HG02571 (cell line): ENCODE results near the gene FOXJ2.
"Not testable (repeated sequence)": the region's sequence is repeated elsewhere in the genome, so short reads cannot be mapped to it uniquely, and the experiment has no call there.

Experiments used
- ATAC-seq: cut with Tn5 transposase; IDR thresholded peaks from one replicate; pipeline ENCODE4 v1.9.1; 2021; ENCODE audit warnings: mild to moderate bottlenecking, moderate library complexity; ENCODE audit not compliant: unreplicated experiment

Gene FOXJ2

DNA sequence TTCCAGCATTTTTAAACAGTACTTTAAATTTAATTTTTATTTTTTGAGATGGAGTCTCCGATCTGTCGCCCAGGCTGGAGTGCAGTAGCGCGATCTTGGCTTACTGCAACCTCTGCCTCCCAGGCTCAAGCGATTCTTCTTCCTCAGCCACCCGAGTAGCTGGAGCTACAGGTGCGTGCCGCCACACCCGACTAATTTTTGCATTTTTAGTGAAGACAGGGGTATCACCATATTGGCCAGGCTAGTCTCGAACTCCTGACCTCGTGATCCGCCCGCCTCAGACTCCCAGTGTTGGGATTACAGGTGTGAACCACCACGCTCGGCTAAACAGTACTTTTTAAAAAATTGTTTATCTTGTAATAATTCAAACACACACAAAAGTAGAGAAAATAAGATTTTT, 4.2 kb upstream of the FOXJ2 start:
- ATAC-seq: no peak

DNA sequence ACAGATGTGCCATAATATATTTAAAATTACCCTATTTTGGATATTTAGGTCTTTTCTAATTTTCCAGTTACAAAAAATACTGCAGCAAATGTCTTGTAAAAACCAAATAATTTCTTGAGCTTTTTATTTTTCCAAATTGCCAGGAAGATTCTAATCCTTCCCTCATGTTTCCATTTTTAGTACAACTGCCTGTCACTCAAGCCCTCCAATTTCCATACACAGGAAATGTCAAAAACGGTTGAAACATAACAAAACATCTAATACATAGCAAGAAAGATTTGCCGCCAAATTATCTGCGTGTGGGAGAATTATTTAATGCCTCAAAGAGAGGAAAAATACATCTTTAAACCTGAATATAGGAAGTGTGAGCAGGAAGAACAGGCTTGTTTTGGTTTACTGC, 2.3 kb upstream of the FOXJ2 start:
- no peak for ATAC-seq

DNA sequence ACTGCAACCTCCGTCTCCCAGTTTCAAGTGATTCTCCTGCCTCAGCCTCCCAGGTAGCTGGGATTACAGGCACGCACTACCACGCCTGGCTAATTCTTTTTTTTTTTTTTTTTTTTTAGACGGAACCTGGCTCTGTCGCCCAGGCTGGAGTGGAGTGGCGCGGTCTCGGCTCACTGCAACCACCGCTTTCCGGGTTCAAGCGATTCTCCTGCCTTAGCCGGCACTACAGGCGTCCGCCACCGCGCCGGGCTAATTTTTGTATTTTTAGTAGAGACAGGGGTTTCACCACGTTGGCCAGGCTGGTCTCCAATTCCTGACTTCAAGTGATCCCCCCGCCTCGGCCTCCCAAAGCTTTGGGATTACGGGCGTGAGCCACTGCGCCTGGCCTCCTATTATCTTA, 1.5 kb upstream of the FOXJ2 start:
- not testable (repeated sequence) for ATAC-seq

DNA sequence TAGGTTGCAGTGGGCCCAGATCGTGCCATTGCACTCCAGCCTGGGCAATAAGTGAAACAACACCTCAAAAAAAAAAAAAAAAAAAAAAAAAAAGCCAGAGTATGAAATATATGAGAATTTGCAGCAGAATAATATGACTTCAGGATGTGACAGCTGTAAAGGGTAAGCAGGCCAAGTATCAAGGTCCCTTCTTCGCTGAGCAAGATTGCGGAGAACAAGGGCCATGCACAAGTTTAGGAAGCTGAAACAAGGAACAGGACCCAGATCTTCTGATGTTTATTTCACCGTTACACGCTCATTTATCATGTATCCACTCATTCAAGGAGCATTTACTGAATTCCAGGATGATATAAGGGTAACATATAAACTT, 659 bp upstream of the FOXJ2 start:
- ATAC-seq: no peak

DNA sequence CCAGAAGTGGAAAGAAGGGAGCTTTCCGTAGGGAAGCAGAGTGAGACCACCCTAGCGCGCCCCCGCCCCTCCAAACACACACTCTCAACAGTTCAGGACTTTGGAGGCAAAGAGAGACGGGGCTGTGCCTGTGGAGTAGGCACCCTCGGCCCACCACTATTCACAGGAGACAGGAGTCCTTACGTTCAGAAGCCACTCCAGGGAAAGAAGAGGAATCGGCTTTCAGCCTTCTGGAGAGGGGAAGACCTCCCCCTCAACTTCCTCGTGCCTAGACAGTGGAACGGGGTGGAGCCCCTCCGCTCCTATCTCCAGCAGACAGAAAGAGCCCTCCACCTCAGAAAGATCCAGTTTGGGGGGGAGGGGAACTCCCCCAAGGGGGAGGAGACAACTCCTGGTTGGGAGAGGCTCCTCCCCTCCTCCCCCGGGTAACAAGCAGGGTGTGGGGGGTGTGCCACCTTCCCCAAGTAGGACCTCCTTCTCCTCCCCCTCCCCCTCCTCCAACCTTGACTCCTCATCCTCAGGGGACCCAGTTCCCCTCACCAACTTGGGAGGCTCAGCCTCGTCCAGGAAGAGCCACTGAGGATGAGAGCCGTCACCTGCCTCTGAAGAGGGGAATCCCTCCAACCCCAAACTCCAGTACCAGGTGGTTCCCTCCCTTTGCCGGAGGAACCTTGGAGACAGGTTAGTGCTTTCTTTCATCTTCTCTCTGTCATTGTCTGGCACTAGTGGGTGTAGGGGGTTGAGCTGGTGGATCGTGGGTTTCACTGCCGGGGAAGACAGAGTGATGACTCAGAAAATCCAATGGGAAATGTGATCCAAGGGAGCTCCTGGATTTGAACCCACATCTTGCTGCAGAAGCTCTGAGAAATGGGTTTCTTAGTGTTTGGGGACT, 883 bp downstream of the FOXJ2 start:
- ATAC-seq: no peak

DNA sequence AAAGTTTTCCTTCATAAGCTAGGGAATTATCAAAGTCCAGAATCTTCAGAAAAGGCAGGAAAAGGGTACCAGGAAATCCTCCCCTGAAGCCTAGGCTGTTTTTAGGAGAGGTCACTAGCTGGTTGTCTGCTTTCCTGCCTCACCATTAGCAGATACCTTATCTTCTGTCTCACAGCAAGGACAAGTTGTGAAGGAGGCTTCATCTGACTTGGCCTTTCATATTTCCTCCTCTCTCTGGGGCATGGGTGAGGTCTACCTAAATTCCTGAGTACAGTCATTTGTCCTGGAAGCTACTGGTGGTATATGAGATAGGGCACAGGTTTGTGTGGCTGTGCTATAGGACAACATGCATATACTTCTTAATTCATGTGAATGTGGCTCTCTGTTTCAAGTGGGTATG, 2.3 kb downstream of the FOXJ2 start:
- ATAC-seq: no peak

DNA sequence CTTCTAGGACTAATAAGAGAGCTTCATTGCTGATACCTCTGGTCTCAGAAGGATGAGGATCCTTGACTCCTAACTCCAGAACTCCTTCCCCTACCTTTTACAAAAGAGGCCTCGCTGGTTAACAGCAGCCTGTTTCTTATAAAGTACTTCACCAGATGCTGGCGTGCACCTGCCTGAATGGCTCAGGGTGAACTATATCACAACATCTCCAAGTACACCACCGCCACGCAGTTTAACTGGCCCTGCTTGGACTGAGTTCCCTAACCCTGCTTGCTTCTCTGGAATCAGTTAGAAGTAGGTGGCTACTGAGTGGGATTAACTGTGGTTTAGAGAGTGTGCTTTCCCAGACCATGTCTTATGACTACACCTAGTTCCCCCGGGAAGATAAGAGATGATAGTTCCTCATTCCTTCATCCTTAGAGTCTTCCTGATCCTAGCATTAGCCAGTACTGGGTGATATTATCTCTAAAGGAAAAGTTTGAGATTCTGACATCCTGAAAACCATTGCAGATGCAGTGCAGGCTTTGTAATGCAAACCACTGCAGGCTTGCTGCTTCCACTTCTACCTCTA, 3.0 kb downstream of the FOXJ2 start:
- ATAC-seq: no peak

DNA sequence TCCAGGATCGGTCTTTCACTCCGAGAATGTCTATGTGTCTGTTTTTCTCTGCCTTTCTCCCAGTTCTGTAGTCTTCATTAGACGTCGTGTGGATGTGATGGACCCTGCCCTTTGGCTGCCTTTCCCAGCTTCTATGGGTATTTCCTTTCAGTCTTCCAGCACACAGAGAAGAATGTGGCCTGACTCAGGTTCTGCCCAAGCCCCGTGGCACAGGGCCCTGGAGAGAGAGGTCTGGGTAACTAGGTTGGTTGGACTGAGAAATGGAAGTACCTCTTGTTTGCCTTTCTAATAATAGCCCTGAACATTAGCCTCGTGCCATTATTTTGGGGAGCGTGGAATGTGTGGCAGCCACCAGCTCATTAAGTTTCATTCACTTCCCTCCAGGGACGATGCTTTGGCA, 3.8 kb downstream of the FOXJ2 start:
- no peak for ATAC-seq

DNA sequence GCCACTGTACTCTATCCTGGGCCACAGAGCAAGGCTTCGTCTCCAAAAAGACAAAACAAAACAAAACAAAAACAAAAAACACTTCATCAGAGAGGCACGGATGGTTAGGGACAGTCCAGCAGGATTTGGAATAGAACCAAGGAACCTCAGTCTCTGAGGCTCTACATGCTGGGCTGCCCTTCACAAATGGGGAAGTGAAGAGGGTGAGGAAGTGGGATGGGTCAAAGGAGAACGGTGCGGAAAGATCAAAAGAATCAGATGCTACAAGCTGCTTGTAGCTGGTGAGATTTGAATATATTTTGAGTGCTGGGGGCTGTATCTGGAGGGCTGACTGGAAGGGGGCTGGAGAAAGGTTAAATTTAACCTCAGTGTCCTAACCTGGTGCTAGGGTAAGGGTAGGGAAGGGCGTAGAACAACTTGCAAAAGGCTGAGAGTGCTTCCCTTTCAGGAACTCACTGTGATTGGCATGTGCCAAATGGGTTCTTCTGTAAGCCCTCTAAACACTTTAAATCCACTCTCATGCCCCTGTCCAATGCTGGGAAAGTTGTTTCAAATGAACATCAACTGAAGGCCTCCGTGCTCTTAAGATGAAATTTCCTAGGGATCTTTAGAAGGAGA, 4.6 kb downstream of the FOXJ2 start:
- ATAC-seq: no peak

DNA sequence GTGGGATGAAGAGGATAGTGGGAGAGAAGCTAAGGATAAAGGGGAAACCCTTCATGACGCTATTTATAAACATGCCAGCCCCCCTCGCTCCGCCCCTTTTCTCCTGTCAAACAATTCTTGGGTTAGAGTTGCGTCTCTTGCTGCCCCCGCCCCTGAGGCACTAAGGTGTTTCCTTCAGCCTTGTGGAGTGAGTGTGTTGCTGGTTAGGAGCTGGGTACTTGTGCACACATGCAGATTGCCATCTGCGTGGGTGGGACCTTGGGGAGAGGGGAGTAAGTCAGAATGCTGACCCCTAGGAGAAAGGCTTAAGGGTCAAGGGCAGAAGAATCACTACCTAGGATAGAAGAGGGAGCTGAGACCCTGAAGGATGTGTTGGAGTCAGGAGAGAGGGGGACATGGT, 5.4 kb downstream of the FOXJ2 start:
- no peak for ATAC-seq

DNA sequence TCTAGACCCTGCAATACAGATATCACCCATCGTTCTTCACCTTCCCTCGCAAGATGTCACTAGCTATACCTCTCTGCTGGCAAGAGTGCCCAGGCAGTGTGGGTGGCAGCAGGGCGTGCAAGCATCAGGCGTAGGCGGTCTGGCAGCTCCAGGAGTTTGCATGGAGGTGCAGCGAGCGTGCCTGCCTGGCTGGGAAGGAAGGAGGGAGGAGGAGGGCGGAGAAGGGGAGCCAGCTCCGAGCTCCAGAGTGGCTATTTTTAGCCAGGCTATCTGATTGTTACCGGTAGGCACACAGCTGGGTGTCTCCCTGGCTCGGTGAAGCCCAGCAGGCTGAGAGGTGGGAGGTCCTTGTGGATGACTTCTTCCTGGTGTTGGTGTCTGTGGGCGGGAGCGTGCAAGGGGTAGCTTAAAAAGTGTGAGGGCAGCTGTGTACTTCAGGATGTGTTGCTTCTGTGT, 6.2 kb downstream of the FOXJ2 start:
- no peak for ATAC-seq

DNA sequence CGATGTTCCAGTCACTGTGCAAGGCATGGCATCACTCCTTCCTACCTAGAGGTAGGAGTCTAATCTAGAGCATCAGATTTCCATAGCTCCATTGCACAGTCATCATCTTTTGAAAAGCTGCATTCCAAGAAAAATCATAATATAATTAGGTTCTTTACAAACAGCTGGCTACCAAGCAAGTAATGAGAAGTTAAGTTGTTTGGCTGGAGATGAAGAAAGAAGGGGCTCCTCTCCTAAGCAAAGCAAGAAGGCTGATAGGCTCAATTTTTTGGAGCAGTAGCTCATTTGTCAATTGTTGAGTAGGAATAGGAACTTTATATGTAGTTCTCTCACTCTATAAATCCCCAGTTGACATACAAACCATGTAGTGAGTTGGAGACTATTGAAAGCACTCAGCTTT, 8.3 kb downstream of the FOXJ2 start:
- no peak for ATAC-seq

DNA sequence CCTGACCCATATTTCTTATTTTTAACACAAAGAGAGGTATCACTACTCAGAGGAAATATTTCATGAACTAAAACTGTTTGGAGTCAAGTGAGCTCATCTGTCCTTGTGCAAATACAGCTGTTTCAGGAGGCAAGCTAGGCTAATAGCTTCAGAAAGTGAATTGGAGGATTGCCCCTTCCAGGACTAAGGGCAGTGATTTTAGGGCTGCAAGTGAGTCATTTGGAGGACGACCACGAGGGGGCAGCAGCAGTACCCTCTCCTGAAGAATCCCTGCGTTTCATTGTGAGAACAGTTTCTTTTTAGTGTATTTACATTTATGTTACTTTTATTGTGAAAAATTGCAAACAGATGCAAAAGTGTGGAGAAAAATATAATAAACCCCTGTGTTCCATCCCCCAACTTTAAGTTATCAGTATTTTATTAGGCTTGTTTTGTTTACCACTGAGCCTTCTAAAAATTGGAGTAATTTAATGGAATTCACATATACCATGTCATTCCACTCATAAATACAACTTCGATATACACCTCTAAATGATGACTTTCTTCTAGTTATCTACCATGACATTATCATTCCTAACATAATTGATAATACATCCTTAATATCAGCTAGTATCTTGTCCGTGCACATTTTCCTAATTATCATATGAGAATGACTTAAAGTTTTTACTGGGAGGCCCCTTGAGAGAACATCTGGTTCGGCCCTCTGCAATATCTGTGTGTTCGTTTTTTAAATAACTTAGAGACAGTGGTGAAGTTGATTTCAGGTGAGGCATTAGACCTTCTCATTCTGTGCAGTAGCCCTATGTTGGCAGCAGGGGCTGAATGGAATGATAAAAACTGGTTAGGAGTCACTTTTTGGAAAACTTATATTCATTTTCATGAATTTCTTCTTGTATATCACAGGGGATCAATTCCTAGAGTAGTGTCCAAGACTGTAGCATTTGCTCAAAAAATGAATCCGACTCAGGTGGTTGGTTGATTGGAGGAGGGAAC, 13.7 kb downstream of the FOXJ2 start:
- no peak for ATAC-seq

DNA sequence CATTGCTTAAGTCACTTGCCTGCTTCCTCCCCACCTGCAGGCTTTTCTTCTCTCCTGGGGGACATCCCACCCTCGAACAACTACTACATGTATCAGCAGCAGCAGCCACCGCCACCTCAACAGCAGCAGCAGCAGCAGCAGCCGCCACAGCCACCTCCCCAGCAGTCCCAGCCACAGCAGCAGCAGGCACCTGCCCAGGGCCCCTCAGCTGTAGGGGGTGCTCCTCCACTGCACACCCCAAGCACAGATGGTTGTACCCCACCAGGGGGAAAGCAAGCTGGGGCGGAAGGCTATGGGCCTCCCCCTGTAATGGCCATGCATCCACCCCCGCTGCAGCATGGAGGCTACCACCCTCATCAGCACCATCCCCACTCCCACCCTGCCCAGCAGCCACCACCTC, 15.3 kb downstream of the FOXJ2 start:
- no peak for ATAC-seq

DNA sequence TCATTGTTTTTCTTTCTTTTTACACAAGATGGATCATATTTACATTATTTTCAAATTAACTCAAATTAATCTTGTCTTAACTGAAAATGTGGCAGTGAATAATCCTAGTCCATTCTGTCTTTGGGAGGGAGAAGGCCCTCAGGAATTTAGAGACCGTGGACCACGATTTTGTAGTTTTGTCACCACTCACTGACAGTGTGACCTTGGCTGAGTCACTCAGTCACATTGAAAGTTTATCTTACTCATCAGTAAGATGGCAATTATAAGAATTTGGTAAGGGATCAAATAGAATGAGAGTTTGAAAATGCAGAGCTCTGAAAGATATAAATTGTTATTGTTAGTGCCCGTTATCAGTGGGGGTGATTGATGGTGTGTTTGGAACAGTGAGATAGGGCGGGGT, 16.4 kb downstream of the FOXJ2 start:
- ATAC-seq: no peak

DNA sequence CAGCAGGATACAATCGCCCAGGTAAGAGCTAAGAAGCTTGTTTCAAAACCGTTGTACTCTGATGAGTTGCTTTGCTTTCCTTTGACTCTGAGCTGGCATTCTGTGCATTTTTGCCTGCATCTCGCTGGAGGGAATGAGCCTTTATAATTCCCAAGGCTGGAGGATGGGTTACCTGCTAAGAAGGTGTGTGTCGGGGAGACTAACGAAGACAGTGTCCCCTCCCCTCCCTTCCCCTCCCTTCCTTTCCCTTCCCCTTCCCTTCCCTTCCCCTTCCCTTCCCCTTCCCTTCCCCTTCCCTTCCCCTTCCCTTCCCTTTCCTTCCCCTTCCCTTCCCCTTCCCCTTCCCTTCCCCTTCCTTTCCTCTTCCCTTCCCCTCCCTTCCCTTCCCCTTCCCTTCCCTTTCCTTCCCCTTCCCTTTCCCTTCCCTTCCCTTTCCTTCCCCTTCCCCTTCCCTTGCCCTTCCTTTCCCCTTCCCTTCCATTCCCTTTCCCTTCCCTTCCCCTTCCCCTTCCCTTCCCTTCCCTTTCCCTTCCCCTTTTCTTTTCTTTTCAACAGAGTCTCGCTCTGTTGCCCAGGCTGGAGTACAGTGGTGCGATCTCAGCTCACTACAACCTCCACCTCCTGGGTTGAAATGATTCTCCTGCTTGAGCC, 18.2 kb downstream of the FOXJ2 start:
- no peak for ATAC-seq

DNA sequence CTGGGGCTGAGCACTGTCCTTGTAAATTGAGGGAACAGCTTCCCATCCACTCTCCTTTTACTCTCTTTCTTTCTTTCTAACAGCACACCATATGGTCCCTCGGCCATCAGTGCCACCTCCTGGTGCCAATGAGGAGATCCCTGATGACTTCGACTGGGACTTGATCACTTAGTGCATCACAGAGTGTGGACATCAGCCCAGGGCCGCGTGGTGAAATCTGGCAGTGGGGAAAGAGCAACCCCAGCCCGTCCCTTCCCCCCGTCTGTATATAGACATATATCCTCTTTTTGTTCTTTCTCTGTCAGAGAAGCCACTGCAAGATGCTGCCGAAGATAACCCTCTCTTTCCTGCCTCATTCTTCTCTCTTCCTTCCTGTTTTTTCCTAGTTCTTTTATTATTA, 20.2 kb downstream of the FOXJ2 start:
- no peak for ATAC-seq

DNA sequence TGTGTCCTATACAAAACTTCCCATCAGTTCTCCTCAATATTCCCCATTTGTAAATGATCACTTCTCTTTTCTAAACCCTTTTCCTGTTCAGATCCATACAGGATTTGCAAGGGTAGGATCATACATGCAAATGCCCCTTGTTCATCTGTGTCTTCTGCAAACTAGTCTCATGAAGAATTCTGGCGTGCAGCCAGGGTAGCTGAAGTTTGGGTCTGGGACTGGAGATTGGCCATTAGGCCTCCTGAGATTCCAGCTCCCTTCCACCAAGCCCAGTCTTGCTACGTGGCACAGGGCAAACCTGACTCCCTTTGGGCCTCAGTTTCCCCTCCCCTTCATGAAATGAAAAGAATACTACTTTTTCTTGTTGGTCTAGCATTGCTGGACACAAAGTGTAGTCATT, 22.3 kb downstream of the FOXJ2 start:
- no peak for ATAC-seq

DNA sequence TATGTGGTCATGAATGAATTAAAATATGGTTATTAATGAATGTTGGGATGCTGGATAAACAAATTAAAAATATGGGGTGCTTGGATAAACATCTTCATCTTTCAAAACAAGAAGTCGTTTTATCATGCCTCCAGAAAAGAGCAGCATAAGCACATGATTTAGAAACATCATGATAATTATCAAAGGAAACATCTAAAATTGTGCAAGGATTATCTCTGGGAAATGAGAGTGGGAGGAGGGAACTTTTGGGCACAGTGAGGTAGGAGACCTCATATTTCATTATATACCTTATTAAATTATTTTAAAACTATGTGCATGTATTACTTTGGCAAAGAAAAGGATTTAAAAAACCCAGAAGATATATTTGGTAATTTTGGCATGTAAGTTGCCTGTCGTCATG, 24.8 kb downstream of the FOXJ2 start:
- ATAC-seq: no peak

DNA sequence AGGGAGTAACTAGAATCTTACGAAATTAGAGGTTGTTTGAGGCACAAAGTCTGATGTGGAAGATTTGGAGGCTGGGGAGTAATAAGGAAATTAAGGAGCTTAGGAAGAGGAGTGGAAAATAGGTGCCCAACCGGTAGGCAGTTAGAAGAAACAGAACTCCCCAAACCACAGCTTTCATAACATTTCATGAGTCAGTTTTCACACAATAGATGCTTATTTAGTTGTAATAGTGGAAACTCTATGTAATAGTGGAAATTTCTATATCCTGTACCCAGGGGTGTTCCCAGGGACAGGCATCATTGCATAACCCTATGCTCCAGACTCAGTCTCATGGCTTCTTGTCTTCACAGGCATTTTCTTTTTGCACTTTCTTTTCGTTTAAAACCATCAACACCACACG, 25.3 kb downstream of the FOXJ2 start:
- ATAC-seq: no peak

DNA sequence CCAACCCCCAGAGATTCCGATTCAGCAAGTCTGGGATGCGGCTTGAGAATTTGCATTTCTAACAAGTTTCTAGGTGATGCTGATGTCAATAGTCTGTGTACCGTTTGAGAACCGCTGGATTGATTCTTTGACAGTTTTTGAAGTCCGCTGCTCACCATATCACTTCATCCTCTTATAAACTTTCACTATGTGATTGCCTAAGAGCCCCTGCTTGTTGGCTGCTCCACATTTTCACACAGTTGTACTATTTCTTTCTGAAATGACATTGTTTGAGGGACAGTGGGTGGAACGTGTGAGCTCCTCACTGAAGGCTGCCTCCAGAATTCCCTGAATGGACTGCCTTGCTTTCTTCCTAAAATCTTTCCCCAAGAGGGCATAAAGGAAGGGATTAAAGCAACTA, 26.0 kb downstream of the FOXJ2 start:
- no peak for ATAC-seq
